ENCODE data around the gene D2HGDH.

The D2HGDH gene

GRCh38 chr2:241772063-241772499, 37.7 kb downstream of the D2HGDH start:
- H3K4me3 ChIP-seq (ENCODE audit: low read length): no peak overlapping the region
- DNase-seq (ENCODE audit: low read depth): no peak
- TF ChIP-seq CTCF (IDR thresholded peaks at IDR 0.05; ENCODE audit: insufficient read depth, low read depth, low read length, missing control alignments): no peak

GRCh38 chr2:241773511-241774418, 39.3 kb downstream of the D2HGDH start:
- no peak overlapping the region for H3K4me3 ChIP-seq (ENCODE audit: low read length)
- no peak for DNase-seq (ENCODE audit: low read depth)
- no peak for TF ChIP-seq CTCF (IDR thresholded peaks at IDR 0.05; ENCODE audit: insufficient read depth, low read depth, low read length, missing control alignments)

- H3K4me3 ChIP-seq (ENCODE audit: low read length): no peak overlapping the region
- TF ChIP-seq CTCF (IDR thresholded peaks at IDR 0.05; ENCODE audit: insufficient read depth, low read depth, low read length, missing control alignments): no peak
- DNase-seq (ENCODE audit: low read depth): peak; percentile 32
Observed at GRCh38 chr2:241774419-241775222, 40.2 kb downstream of the D2HGDH start.

- TF ChIP-seq CTCF (IDR thresholded peaks at IDR 0.05; ENCODE audit: insufficient read depth, low read depth, low read length, missing control alignments): no peak
- H3K4me3 ChIP-seq (ENCODE audit: low read length): no peak overlapping the region
- no peak for DNase-seq (ENCODE audit: low read depth)
Observed at GRCh38 chr2:241775223-241776177, 41.1 kb downstream of the D2HGDH start.

- H3K4me3 ChIP-seq (ENCODE audit: low read length): no peak within 1 kb of the TSS
- DNase-seq (ENCODE audit: low read depth): no peak
- TF ChIP-seq CTCF (IDR thresholded peaks at IDR 0.05; ENCODE audit: insufficient read depth, low read depth, low read length, missing control alignments): no peak
Observed at GRCh38 chr2:241776336-241777169, 42.1 kb downstream of the D2HGDH start, which contains the start of gene GAL3ST2. Gene GAL3ST2 (plus strand): TSS chr2:241776822. CDS start chr2:241776956, 134 bp downstream.

Data from epithelial cell of esophagus (primary cell).